Measurements from ENCODE around the gene SH3RF2.
A peak's percentile ranks its signal among the peaks of the same experiment; 100 is the strongest.
"Not testable (repeated sequence)": the region's sequence is repeated elsewhere in the genome, so short reads cannot be mapped to it uniquely, and the experiment has no call there.

Gene SH3RF2

DNA sequence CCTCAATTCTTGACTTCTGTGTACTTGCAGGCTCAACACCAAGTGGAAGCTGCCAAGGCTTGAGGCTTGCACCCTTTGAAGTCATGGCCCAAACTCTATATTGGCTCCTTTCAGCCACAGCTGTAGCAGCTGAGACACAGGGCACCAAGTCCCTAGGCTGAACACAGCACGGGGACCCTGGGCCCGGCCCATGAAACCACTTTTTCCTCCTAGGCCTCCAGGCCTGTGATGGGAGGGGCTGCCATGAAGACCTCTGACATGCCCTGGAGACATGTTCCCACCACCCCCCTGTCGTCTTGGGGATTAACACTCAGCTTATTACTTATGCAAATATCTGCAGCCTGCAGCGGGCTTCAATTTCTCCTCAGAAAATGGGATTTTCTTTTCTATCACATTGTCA, 57.2 kb downstream of the SH3RF2 start:
- H3K9ac ChIP-seq (ENCODE audit: low read length); H3K27me3 ChIP-seq (replicated peaks; ENCODE audit: control insufficient read depth, insufficient read depth, low read length); DNase-seq (ENCODE audit: low read depth); H3K4me3 ChIP-seq (ENCODE audit: low read length); H3K9me3 ChIP-seq (ENCODE audit: control insufficient read depth, low read length); H3K4me1 ChIP-seq (ENCODE audit: control insufficient read depth, insufficient read depth, low read length); H3K36me3 ChIP-seq (ENCODE audit: control insufficient read depth, insufficient read depth, low read length, severe bottlenecking): not testable (repeated sequence)

DNA sequence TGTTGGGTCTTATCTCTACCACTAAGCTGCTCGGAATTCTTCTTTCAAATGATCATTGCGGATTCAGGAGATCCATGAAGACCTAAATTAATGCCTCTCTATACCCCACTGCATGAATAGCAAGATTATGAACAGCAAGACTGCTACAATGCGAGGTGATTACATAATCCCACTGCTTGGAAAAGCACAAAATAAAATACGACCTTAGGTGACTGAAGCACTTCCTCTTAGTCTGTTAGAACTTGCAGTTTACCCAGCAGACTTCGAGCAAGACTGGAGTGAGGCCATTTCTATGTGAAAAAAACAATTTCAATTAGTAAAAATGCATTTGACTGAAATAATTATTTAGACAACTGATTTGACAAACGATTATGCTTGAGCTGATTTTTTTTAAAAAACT, 59.8 kb downstream of the SH3RF2 start:
- no peak overlapping the region for H3K4me3 ChIP-seq (ENCODE audit: low read length)
- no peak for DNase-seq (ENCODE audit: low read depth)
- no peaks in the 10 kb centered on the region for H3K27me3 ChIP-seq (replicated peaks; ENCODE audit: control insufficient read depth, insufficient read depth, low read length)
- H3K9me3 ChIP-seq (ENCODE audit: control insufficient read depth, low read length) = no peaks in the 10 kb centered on the region
- no peaks in the 10 kb centered on the region for H3K36me3 ChIP-seq (ENCODE audit: control insufficient read depth, insufficient read depth, low read length, severe bottlenecking)
- peaks cover 6% of the 10 kb centered on the region for H3K4me1 ChIP-seq (ENCODE audit: control insufficient read depth, insufficient read depth, low read length)
- H3K9ac ChIP-seq (ENCODE audit: low read length) = no peak overlapping the region

DNA sequence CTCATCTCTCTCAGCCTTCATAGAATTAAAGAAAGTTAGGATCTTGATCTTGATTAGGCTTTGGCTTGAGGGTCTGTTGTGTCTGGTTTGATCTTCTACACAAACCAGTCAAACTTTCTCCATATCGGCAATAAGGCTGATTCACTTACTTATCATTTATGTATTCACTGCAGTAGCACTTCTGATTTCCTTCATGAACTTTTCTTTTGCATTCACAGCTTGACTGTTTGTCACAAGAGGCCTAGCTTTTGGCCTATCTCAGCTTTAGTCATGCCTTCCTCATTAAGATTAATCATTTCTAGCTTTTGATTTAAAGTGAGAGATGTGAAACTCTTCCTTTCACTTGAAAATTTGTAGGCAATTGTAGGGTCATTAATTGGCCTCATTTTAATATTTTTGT, 62.8 kb downstream of the SH3RF2 start:
- H3K4me3 ChIP-seq (ENCODE audit: low read length) = no peak overlapping the region
- no peak for DNase-seq (ENCODE audit: low read depth)
- no peaks in the 10 kb centered on the region for H3K27me3 ChIP-seq (replicated peaks; ENCODE audit: control insufficient read depth, insufficient read depth, low read length)
- no peaks in the 10 kb centered on the region for H3K9me3 ChIP-seq (ENCODE audit: control insufficient read depth, low read length)
- no peak overlapping the region for H3K9ac ChIP-seq (ENCODE audit: low read length)
- no peaks in the 10 kb centered on the region for H3K36me3 ChIP-seq (ENCODE audit: control insufficient read depth, insufficient read depth, low read length, severe bottlenecking)
- peaks cover 3% of the 10 kb centered on the region for H3K4me1 ChIP-seq (ENCODE audit: control insufficient read depth, insufficient read depth, low read length)

DNA sequence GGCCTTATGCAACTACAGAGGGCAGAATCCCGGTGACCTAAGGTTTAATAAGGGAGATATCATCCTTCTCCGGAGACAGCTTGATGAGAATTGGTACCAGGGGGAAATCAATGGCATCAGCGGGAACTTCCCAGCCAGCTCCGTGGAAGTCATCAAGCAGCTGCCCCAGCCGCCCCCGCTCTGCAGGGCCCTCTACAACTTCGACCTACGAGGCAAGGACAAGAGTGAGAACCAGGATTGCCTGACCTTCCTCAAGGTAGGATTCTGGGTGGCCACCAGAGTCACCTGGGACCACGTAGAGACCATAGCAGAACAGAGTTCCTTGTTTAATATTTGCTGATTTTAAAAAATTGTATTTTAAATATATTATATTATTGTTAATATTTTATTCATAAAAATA, 63.7 kb downstream of the SH3RF2 start:
- Histone ChIP-seq H3K36me3 (ENCODE audit: control insufficient read depth, insufficient read depth, low read length, severe bottlenecking) (no peaks in the 10 kb centered on the region), H3K4me3 (ENCODE audit: low read length) (no peak overlapping the region), H3K4me1 (ENCODE audit: control insufficient read depth, insufficient read depth, low read length) (peaks cover 3% of the 10 kb centered on the region), H3K9ac (ENCODE audit: low read length) (no peak overlapping the region), H3K27me3 (replicated peaks; ENCODE audit: control insufficient read depth, insufficient read depth, low read length) (no peaks in the 10 kb centered on the region), H3K9me3 (ENCODE audit: control insufficient read depth, low read length) (no peaks in the 10 kb centered on the region)
- DNase-seq (ENCODE audit: low read depth) = no peak

DNA sequence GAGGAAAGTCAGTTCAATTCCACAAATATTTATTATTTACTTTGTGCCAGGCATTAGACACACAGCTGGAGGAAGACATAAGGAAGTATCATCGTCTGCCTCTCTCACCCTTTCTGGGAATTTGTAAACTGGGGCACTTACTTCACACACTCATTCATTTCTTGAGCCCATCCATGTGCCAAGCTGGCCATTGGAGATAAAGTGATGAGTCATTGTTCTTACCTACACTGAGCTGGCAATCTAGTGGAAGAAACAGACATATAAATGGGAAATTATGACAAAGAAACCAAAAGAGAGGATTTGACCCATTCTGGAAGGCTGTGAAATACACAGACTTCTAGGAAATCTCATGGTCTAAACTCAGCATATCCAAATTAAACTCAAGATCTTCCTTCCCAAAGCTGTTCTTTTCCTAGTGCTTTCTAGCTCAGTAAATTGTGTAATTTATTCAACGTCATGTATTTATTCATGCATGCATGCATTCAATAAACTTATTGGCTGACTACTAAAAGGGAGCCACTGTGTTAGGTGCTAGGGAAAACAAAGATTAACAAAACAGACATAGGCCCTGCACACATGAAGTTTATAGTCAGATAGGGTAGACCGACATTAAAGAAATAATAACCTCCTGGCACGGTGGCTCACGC, 65.3 kb downstream of the SH3RF2 start:
- no peaks in the 10 kb centered on the region for H3K36me3 ChIP-seq (ENCODE audit: control insufficient read depth, insufficient read depth, low read length, severe bottlenecking)
- no peak overlapping the region for H3K9ac ChIP-seq (ENCODE audit: low read length)
- H3K27me3 ChIP-seq (replicated peaks; ENCODE audit: control insufficient read depth, insufficient read depth, low read length) = no peaks in the 10 kb centered on the region
- no peak for DNase-seq (ENCODE audit: low read depth)
- H3K4me1 ChIP-seq (ENCODE audit: control insufficient read depth, insufficient read depth, low read length) = peaks cover 9% of the 10 kb centered on the region
- no peaks in the 10 kb centered on the region for H3K9me3 ChIP-seq (ENCODE audit: control insufficient read depth, low read length)
- no peak overlapping the region for H3K4me3 ChIP-seq (ENCODE audit: low read length)

DNA sequence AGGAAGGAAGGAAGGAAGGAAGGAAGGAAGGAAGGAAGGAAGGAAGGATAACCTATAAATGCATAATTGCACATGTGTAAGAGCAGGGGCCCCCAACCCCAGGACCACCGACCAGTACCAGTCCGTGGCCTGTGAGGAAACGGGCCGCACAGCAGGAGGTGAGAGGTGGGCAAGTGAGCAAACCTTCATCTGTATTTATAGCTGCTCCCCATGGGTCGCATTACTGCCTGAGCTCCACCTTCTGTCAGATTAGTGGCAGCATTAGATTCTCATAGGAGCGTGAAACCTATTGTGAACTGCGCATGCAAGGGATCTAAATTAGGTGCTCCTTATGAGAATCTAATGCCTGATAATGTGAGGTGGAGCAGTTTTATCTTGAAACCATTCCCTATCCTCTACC, 66.1 kb downstream of the SH3RF2 start:
- H3K27me3 ChIP-seq (replicated peaks; ENCODE audit: control insufficient read depth, insufficient read depth, low read length) = no peaks in the 10 kb centered on the region
- peaks cover 8% of the 10 kb centered on the region for H3K4me1 ChIP-seq (ENCODE audit: control insufficient read depth, insufficient read depth, low read length)
- no peak overlapping the region for H3K4me3 ChIP-seq (ENCODE audit: low read length)
- no peak for DNase-seq (ENCODE audit: low read depth)
- no peaks in the 10 kb centered on the region for H3K36me3 ChIP-seq (ENCODE audit: control insufficient read depth, insufficient read depth, low read length, severe bottlenecking)
- no peaks in the 10 kb centered on the region for H3K9me3 ChIP-seq (ENCODE audit: control insufficient read depth, low read length)
- H3K9ac ChIP-seq (ENCODE audit: low read length) = no peak overlapping the region

DNA sequence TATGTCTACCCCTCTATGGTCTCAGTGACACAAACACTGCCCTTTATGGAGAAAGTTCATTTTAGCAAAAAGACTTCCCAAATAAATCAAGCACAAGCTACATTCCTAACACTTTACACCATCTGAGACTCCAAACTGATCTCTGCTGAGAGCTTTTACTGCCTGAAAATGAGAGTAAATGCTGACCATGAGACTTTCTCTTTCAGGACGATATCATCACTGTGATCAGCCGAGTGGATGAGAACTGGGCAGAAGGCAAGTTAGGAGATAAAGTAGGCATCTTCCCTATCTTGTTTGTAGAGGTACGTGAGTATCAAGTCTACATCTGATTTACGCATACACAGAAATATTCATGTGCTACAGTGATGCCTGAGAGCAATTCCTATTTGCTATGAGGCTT, 67.5 kb downstream of the SH3RF2 start:
- Histone ChIP-seq H3K36me3 (ENCODE audit: control insufficient read depth, insufficient read depth, low read length, severe bottlenecking) (no peaks in the 10 kb centered on the region), H3K9ac (ENCODE audit: low read length) (no peak overlapping the region), H3K4me1 (ENCODE audit: control insufficient read depth, insufficient read depth, low read length) (peaks cover 8% of the 10 kb centered on the region), H3K9me3 (ENCODE audit: control insufficient read depth, low read length) (no peaks in the 10 kb centered on the region), H3K27me3 (replicated peaks; ENCODE audit: control insufficient read depth, insufficient read depth, low read length) (no peaks in the 10 kb centered on the region), H3K4me3 (ENCODE audit: low read length) (peak overlapping the region; percentile 55)
- no peak for DNase-seq (ENCODE audit: low read depth)

DNA sequence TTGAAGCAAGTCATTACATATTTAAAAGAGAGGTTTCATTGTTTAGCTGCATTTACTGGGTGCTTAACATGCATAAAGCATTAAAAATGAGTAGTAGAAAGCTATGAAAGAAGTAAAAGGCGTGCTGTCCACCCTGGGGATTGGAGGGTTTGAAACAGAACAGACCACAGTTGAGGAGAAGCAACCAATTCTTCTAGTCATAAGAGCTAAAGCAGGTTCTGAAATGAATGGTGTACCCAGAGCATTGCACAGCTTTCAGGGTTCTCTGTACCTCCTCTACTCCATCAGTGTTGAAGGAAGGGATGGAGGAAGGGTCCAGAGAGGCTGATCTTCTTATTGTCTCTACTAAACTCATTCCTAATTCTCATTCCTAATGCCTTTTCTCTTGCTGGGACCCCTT, 68.9 kb downstream of the SH3RF2 start:
- Histone ChIP-seq H3K9me3 (ENCODE audit: control insufficient read depth, low read length) (no peaks in the 10 kb centered on the region), H3K36me3 (ENCODE audit: control insufficient read depth, insufficient read depth, low read length, severe bottlenecking) (no peaks in the 10 kb centered on the region)

DNA sequence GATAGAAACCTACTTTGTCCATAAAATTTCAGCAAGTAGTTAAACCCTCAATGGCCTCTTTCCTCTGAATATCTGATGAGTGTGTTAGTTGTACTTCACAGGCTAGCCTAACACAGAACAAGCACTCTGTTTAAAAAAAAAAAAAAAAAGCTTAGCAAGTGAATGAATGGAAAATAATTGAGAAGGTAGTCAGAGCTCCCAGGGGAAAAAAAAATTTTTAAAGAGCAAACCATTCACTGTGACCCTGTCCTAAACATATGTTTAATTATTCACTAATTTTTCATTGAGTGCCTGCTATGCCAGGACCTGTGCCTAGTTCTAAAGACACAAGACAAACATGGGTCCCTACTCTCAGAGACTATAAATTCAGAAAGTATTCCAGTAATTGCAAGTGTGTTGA, 69.3 kb downstream of the SH3RF2 start:
- Histone ChIP-seq H3K9ac (ENCODE audit: low read length) (no peak overlapping the region), H3K4me1 (ENCODE audit: control insufficient read depth, insufficient read depth, low read length) (peaks cover 8% of the 10 kb centered on the region), H3K36me3 (ENCODE audit: control insufficient read depth, insufficient read depth, low read length, severe bottlenecking) (no peaks in the 10 kb centered on the region), H3K4me3 (ENCODE audit: low read length) (no peak overlapping the region), H3K27me3 (replicated peaks; ENCODE audit: control insufficient read depth, insufficient read depth, low read length) (no peaks in the 10 kb centered on the region), H3K9me3 (ENCODE audit: control insufficient read depth, low read length) (no peaks in the 10 kb centered on the region)
- no peak for DNase-seq (ENCODE audit: low read depth)

More for the DNA sequence above, 68.9 kb downstream of the SH3RF2 start:
- Histone ChIP-seq H3K4me3 (ENCODE audit: low read length) (no peak overlapping the region), H3K9ac (ENCODE audit: low read length) (no peak overlapping the region), H3K27me3 (replicated peaks; ENCODE audit: control insufficient read depth, insufficient read depth, low read length) (no peaks in the 10 kb centered on the region), H3K4me1 (ENCODE audit: control insufficient read depth, insufficient read depth, low read length) (peaks cover 8% of the 10 kb centered on the region)
- DNase-seq (ENCODE audit: low read depth) = no peak

DNA sequence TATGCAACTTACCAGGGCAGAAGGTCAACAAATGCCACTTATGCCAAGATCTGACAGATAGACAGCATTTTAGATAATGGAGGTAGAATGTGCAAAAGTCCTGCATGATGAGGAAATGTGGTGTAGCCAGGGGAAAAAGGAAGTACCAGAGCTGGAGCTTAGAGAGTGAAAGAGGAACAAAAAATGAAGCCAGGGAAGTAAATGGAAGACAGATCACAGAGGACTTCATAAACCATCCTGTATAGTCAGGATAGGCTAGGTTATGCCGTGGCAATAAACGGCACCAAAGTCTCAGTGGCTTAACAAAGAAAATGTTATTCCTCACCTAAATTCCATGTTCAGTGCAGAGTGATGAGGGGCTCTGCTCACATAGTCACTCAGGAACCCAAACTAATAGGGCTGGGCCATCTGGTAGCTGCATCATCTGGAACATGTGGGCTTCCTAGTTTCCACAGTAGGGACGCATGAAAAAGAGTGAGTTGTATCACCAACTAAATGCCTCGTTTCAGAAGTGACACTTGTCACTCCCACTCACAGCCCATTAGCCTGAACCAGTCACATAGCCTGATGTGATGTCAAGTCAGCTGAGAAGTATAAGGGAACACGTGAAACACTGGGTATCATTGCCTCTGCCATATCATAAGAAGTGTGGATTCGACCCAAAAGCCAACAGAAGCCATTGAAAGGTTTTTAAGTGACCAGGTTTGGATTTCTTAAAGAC, 70.3 kb downstream of the SH3RF2 start:
- no peak overlapping the region for H3K4me3 ChIP-seq (ENCODE audit: low read length)
- H3K9me3 ChIP-seq (ENCODE audit: control insufficient read depth, low read length) = no peaks in the 10 kb centered on the region
- no peaks in the 10 kb centered on the region for H3K36me3 ChIP-seq (ENCODE audit: control insufficient read depth, insufficient read depth, low read length, severe bottlenecking)
- H3K27me3 ChIP-seq (replicated peaks; ENCODE audit: control insufficient read depth, insufficient read depth, low read length) = no peaks in the 10 kb centered on the region
- DNase-seq (ENCODE audit: low read depth) = no peak
- H3K9ac ChIP-seq (ENCODE audit: low read length) = no peak overlapping the region
- peaks cover 8% of the 10 kb centered on the region for H3K4me1 ChIP-seq (ENCODE audit: control insufficient read depth, insufficient read depth, low read length)

DNA sequence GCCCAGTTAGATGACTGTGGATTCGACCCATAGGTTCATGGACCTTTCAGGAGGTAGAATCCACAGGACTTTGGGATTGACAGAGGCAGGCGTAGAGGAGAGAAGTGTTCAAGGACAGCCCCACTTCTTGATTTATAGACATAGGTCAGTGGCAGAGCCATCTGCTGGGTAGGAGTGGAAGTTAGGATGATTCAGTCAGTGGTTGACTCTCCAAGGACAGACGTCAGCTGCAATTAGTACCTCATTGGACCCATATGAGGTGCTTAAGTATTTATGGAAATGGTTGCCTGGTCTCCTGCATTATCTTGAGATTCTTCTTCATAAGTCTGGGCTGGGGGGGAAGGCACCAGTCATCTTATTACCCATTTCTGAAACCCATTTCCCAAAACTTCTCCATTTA, 70.9 kb downstream of the SH3RF2 start:
- Histone ChIP-seq H3K4me1 (ENCODE audit: control insufficient read depth, insufficient read depth, low read length) (peaks cover 8% of the 10 kb centered on the region), H3K4me3 (ENCODE audit: low read length) (no peak overlapping the region), H3K9me3 (ENCODE audit: control insufficient read depth, low read length) (no peaks in the 10 kb centered on the region), H3K27me3 (replicated peaks; ENCODE audit: control insufficient read depth, insufficient read depth, low read length) (no peaks in the 10 kb centered on the region), H3K9ac (ENCODE audit: low read length) (no peak overlapping the region), H3K36me3 (ENCODE audit: control insufficient read depth, insufficient read depth, low read length, severe bottlenecking) (no peaks in the 10 kb centered on the region)
- no peak for DNase-seq (ENCODE audit: low read depth)

DNA sequence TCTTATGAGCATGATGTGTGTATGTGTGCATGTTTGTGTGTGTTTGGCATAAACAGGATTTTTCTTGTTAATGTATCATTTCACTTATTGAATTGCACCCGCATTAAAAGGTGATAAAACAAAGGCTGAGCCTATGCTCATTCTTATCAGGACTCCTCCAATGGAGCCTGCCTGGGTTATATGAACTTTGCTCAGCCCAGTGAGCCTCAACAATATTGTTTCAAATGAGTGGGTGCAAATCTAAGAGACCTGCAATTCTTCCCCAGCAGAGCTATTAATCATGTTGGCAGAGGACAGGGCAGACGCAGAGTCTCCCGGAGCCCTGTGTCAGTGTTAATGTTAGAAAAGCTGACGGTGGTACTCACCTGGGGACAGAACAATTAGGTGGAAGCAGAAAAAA, 71.6 kb downstream of the SH3RF2 start:
- H3K4me1 ChIP-seq (ENCODE audit: control insufficient read depth, insufficient read depth, low read length) = peaks cover 8% of the 10 kb centered on the region
- H3K9ac ChIP-seq (ENCODE audit: low read length) = no peak overlapping the region
- no peak for DNase-seq (ENCODE audit: low read depth)
- no peak overlapping the region for H3K4me3 ChIP-seq (ENCODE audit: low read length)
- H3K27me3 ChIP-seq (replicated peaks; ENCODE audit: control insufficient read depth, insufficient read depth, low read length) = no peaks in the 10 kb centered on the region
- no peaks in the 10 kb centered on the region for H3K9me3 ChIP-seq (ENCODE audit: control insufficient read depth, low read length)
- H3K36me3 ChIP-seq (ENCODE audit: control insufficient read depth, insufficient read depth, low read length, severe bottlenecking) = no peaks in the 10 kb centered on the region
